Measurements from ENCODE around the gene ACSL3. TPM values are rescaled to one million over a fixed set of nuclear protein-coding genes. Genes with fewer than 3 reads are reported as not detected.
A peak's percentile ranks its signal among the peaks of the same experiment; 100 is the strongest.

Gene ACSL3
- polyA plus RNA-seq (117 and 119 TPM in 2 replicates), polyA minus RNA-seq (230 and 268 TPM in 2 replicates)

GRCh38 chr2:222860740-222861410, at the start of gene ACSL3:
TSS of gene ACSL3 (plus strand) at chr2:222861036. CDS start at chr2:222908773, 47,737 bp downstream.
- Histone ChIP-seq H3K9me3 (ENCODE audit: low read length) (no peaks in the 10 kb centered on the region), H4K20me1 (ENCODE audit: insufficient read depth) (no peaks in the 10 kb centered on the region), H3K27me3 (ENCODE audit: insufficient read depth, low read depth, low read length) (no peaks in the 10 kb centered on the region), H3K4me2 (ENCODE audit: low read length) (peak within 1 kb of the TSS; percentile 89), H2AFZ (ENCODE audit: low read depth, low read length) (peak within 1 kb of the TSS; percentile 51), H3K9ac (ENCODE audit: low read length) (peak within 1 kb of the TSS; percentile 85), H3K36me3 (ENCODE audit: insufficient read depth, low read length) (no peaks in the 10 kb centered on the region), H3K79me2 (replicated peaks; ENCODE audit: insufficient read depth, low read length) (peaks cover 45% of the 10 kb centered on the region), H3K9me2 (ENCODE audit: insufficient read depth, low read length) (no peaks in the 10 kb centered on the region), H3F3A (ENCODE audit: insufficient read depth, low read length, poor library complexity, severe bottlenecking) (peaks cover 2% of the 10 kb centered on the region), H3K4me3 (ENCODE audit: low read length) (peak within 1 kb of the TSS; percentile 90), H3K27ac (ENCODE audit: low read length) (peak within 1 kb of the TSS; percentile 80)
- TF ChIP-seq EP300 (conservative IDR thresholded peaks at IDR 0.05; ENCODE audit: poor library complexity, severe bottlenecking) (peak; percentile 64), MXI1 (conservative IDR thresholded peaks at IDR 0.05; ENCODE audit: poor library complexity, severe bottlenecking) (peak; percentile 75), REST (IDR thresholded peaks at IDR 0.05; ENCODE audit: borderline replicate concordance) (peak; percentile 89), POLR2AphosphoS5 (IDR thresholded peaks at IDR 0.05) (peak; percentile 98), SMC3 (conservative IDR thresholded peaks at IDR 0.05; ENCODE audit: poor library complexity) (peak; percentile 3), RAD21 (conservative IDR thresholded peaks at IDR 0.05) (peak; percentile 36), TAF1 (IDR thresholded peaks at IDR 0.05; ENCODE audit: low read depth) (peak; percentile 99), EZH2 (IDR thresholded peaks at IDR 0.05; ENCODE audit: borderline replicate concordance, insufficient read depth, low read length, poor library complexity, severe bottlenecking) (no peak)
- TF ChIP-seq, protein P1, sequence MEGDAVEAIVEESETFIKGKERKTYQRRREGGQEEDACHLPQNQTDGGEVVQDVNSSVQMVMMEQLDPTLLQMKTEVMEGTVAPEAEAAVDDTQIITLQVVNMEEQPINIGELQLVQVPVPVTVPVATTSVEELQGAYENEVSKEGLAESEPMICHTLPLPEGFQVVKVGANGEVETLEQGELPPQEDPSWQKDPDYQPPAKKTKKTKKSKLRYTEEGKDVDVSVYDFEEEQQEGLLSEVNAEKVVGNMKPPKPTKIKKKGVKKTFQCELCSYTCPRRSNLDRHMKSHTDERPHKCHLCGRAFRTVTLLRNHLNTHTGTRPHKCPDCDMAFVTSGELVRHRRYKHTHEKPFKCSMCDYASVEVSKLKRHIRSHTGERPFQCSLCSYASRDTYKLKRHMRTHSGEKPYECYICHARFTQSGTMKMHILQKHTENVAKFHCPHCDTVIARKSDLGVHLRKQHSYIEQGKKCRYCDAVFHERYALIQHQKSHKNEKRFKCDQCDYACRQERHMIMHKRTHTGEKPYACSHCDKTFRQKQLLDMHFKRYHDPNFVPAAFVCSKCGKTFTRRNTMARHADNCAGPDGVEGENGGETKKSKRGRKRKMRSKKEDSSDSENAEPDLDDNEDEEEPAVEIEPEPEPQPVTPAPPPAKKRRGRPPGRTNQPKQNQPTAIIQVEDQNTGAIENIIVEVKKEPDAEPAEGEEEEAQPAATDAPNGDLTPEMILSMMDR (IDR thresholded peaks at IDR 0.05; ENCODE audit: poor library complexity, severe bottlenecking), result peak; percentile 51

GRCh38 chr2:222811828-222812227, 49.0 kb upstream of the ACSL3 start:
- no peaks in the 10 kb centered on the region for H3K36me3 ChIP-seq (ENCODE audit: insufficient read depth, low read length)
- H4K20me1 ChIP-seq (ENCODE audit: insufficient read depth), result no peaks in the 10 kb centered on the region
- no peak overlapping the region for H3K4me3 ChIP-seq (ENCODE audit: low read length)
- no peaks in the 10 kb centered on the region for H3K27me3 ChIP-seq (ENCODE audit: insufficient read depth, low read depth, low read length)
- no peaks in the 10 kb centered on the region for H3K9me2 ChIP-seq (ENCODE audit: insufficient read depth, low read length)
- no peaks in the 10 kb centered on the region for H3K9me3 ChIP-seq (ENCODE audit: low read length)
- no peaks in the 10 kb centered on the region for H3F3A ChIP-seq (ENCODE audit: insufficient read depth, low read length, poor library complexity, severe bottlenecking)
- no peak for TF ChIP-seq EP300 (conservative IDR thresholded peaks at IDR 0.05; ENCODE audit: poor library complexity, severe bottlenecking)
- TF ChIP-seq TAF1 (IDR thresholded peaks at IDR 0.05; ENCODE audit: low read depth), result no peak
- no peak for TF ChIP-seq MXI1 (conservative IDR thresholded peaks at IDR 0.05; ENCODE audit: poor library complexity, severe bottlenecking)
- TF ChIP-seq, protein P1 (IDR thresholded peaks at IDR 0.05; ENCODE audit: poor library complexity, severe bottlenecking), result no peak
- H3K4me2 ChIP-seq (ENCODE audit: low read length), result no peak overlapping the region
- H3K27ac ChIP-seq (ENCODE audit: low read length), result no peak overlapping the region
- H2AFZ ChIP-seq (ENCODE audit: low read depth, low read length), result no peak overlapping the region
- H3K79me2 ChIP-seq (replicated peaks; ENCODE audit: insufficient read depth, low read length), result no peaks in the 10 kb centered on the region
- H3K9ac ChIP-seq (ENCODE audit: low read length), result no peak overlapping the region

All from neural cell (in vitro differentiated cells).